T-cell (primary cell): ENCODE measurements around the gene SSR4. TPM values are rescaled to one million over a fixed set of nuclear protein-coding genes. Genes with fewer than 3 reads are reported as not detected.

Experiments used
- ATAC-seq, 4 experiments: fragments of 200-7000 bp in 3 of 4; fragments of 150-1000 bp in 1 of 4; cut with Tn5 transposase; replicated peaks in 1 of 4; 1 replicate in 3 of 4; 2 replicates in 1 of 4; pipeline ENCODE4 v1.10.0; 2021; ENCODE audit warnings: moderate library complexity in 3 of 4, mild to moderate bottlenecking in 2 of 4, moderate number of reproducible peaks in 1 of 4
- CTCF ChIA-PET, 2 donors: fragments of 300-600 bp; sonication (Branson Sonifier 250); formaldehyde crosslinking; loops; one replicate each; lab custom pipeline; 2022; ENCODE audit warnings: antibody characterized with exemption in 2 of 2; lab: Charles Lee
- POLR2A ChIA-PET, 2 donors: fragments of 300-600 bp; sonication (Branson Sonifier 250); formaldehyde crosslinking; loops; one replicate each; lab custom pipeline; 2022; ENCODE audit warnings: antibody characterized with exemption in 2 of 2; lab: Charles Lee
- DNase-seq, 35 experiments: peaks; one replicate each; pipeline versions ENCODE4 v3.0.0 to v3.0.0-alpha.2; 2013 to 2023
- H3K27ac ChIP-seq: one replicate; pipeline ENCODE4 v1.5.1; 2013; ENCODE audit warnings: low read length
- H3K27me3 ChIP-seq, 2 experiments: replicated peaks in 1 of 2; 1 replicate in 1 of 2; 2 replicates in 1 of 2; pipeline versions ENCODE4 v1.6.1 to v1.7.0; 2013; ENCODE audit warnings: low read length in 1 of 2, mixed read lengths in 1 of 2; ENCODE audit not compliant: control insufficient read depth in 2 of 2, insufficient read depth in 2 of 2; ENCODE audit errors: extremely low read depth in 1 of 2
- H3K36me3 ChIP-seq, 2 donors: 1 replicate in 1 of 2; 2 replicates in 1 of 2; pipeline versions ENCODE4 v1.6.1 to v1.7.0; 2013; ENCODE audit warnings: low read length in 1 of 2; ENCODE audit not compliant: control insufficient read depth in 2 of 2, insufficient read depth in 1 of 2; ENCODE audit errors: extremely low read depth in 1 of 2
- H3K4me1 ChIP-seq, 2 experiments: 1 replicate in 1 of 2; 2 replicates in 1 of 2; pipeline versions ENCODE4 v1.6.1 to v1.7.0; 2013; ENCODE audit warnings: low read length in 2 of 2, mixed read lengths in 1 of 2; ENCODE audit not compliant: insufficient read depth in 2 of 2, control insufficient read depth in 1 of 2; ENCODE audit errors: extremely low read depth in 1 of 2
- H3K4me3 ChIP-seq, 2 donors: 1 replicate in 1 of 2; 2 replicates in 1 of 2; pipeline versions ENCODE4 v1.5.1 to v1.7.0; 2013; ENCODE audit warnings: mild to moderate bottlenecking in 2 of 2, low read length in 1 of 2, moderate library complexity in 1 of 2; ENCODE audit not compliant: control insufficient read depth in 1 of 2; ENCODE audit errors: extremely low read depth in 1 of 2
- H3K9me3 ChIP-seq: 2 replicates; pipeline ENCODE4 v1.7.0; 2013
- H3K27ac Mint-ChIP-seq, 2 donors: one replicate each; pipeline ENCODE4 v1.8.0; 2020 to 2021; ENCODE audit warnings: mild to moderate bottlenecking in 2 of 2, mixed read lengths in 2 of 2
- H3K27me3 Mint-ChIP-seq, 2 donors: one replicate each; pipeline ENCODE4 v1.8.0; 2021 to 2022; ENCODE audit warnings: mixed read lengths in 2 of 2
- H3K36me3 Mint-ChIP-seq: one replicate; pipeline ENCODE4 v1.8.0; 2021; ENCODE audit warnings: mixed read lengths
- H3K4me1 Mint-ChIP-seq, 3 donors: one replicate each; pipeline ENCODE4 v1.8.0; 2020 to 2022; ENCODE audit warnings: mixed read lengths in 3 of 3, mild to moderate bottlenecking in 1 of 3
- H3K4me3 Mint-ChIP-seq, 3 donors: one replicate each; pipeline ENCODE4 v1.8.0; 2020 to 2022; ENCODE audit warnings: mild to moderate bottlenecking in 3 of 3, mixed read lengths in 3 of 3, moderate library complexity in 3 of 3
- H3K9me3 Mint-ChIP-seq, 3 donors: one replicate each; pipeline ENCODE4 v1.8.0; 2020 to 2022; ENCODE audit warnings: mixed read lengths in 3 of 3
- WGBS: methylation state at CpG from one replicate; pipeline ENCODE4 v1.1.5; 2013; ENCODE audit warnings: missing lambda C conversion rate; ENCODE audit not compliant: insufficient coverage; 5-methylcytosine and 5-hydroxymethylcytosine counted together
- total RNA-seq, 35 experiments: library from RNA in 6 of 35; stranded (reverse) in 6 of 35; fragments of 120-200 nt in 1 of 35; gene quantifications; one replicate each; pipeline versions ENCODE4 v1.2.1 to v1.2.4 and lab custom pipeline; 2013 to 2026

The SSR4 gene
- total RNA-seq, 5 donors from 2014 or later (not counting 1 experiment from before 2014, with no cell fraction given) = 179 to 221 (median 209) TPM

DNA sequence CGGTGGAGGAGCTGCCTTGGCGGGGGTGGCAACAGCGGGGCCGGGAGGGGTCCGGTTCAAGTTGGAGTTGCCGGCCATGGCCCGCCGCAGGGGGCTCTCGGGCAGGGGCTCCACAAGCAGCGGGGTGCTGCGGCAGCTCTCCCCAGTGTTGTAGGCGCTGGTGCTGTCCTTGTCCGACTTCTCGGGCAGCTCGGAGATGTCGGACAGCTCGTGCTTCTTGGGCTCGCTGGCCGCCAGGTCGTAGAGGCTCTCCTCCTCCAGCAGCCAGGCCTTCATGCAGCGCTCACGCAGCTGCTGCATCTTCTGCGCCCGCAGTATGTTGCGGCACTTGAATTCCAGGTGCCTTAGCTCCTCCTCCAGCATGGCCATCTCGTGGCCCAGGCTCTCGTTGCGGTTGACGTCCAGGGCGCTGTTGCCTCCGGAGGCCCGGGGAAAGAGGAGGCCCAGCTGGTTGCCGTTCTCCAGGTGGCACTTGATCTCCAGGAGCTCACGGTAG lies 9.7 kb downstream of the SSR4 start:
- DNase-seq (no peak), ATAC-seq (no peak)
- WGBS = 98% methylated on average over 15 of the region's 34 CpGs
- Histone ChIP-seq H3K27me3 (no peaks in the 10 kb centered on the region), H3K27ac (no peak overlapping the region), H3K9me3 (no peaks in the 10 kb centered on the region), H3K4me1 (no peaks in the 10 kb centered on the region), H3K4me3 (no peak overlapping the region), H3K36me3 (peaks cover 0 to 2% of the 10 kb centered on the region in 2 donors)
- Mint-ChIP-seq H3K36me3 (no peaks in the 10 kb centered on the region), H3K9me3 (no peaks in the 10 kb centered on the region), H3K27me3 (no peaks in the 10 kb centered on the region), H3K4me3 (no peak overlapping the region), H3K4me1 (no peaks in the 10 kb centered on the region), H3K27ac (no peak overlapping the region)
- CTCF ChIA-PET = no interaction called here
- POLR2A ChIA-PET = no interaction called here

DNA sequence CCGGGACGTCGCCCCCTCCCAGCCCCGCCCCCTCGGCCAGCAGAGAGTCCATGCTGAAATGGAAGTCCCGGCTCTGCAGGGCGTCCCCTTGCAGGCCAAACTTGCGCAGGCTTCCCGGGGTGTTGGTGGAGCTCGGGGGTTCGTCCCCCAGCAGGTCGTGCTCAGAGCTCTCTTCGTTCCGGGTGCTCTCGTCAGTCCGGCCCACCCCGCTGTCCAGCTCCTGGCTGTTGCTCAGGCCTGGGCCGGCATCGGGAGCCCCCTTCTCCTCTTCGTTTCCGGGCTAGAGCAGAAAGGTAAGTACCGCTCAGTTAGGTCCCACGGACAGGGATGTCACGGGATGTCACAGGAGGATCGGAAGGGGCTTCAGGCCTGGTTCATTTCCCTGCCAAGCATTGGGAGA lies 10.2 kb downstream of the SSR4 start:
- Histone ChIP-seq H3K4me3 (no peak overlapping the region), H3K27me3 (no peaks in the 10 kb centered on the region), H3K36me3 (no peaks in the 10 kb centered on the region), H3K27ac (no peak overlapping the region), H3K9me3 (no peaks in the 10 kb centered on the region), H3K4me1 (no peaks in the 10 kb centered on the region)
- ChIA-PET CTCF (no interaction called here), POLR2A (no interaction called here)
- Mint-ChIP-seq H3K4me1 (no peaks in the 10 kb centered on the region), H3K4me3 (no peak overlapping the region), H3K27ac (no peak overlapping the region), H3K9me3 (no peaks in the 10 kb centered on the region), H3K36me3 (no peaks in the 10 kb centered on the region), H3K27me3 (no peaks in the 10 kb centered on the region)
- ATAC-seq (no peak), DNase-seq (no peak)
- 91% methylated on average over 8 of the region's 25 CpGs for WGBS

DNA sequence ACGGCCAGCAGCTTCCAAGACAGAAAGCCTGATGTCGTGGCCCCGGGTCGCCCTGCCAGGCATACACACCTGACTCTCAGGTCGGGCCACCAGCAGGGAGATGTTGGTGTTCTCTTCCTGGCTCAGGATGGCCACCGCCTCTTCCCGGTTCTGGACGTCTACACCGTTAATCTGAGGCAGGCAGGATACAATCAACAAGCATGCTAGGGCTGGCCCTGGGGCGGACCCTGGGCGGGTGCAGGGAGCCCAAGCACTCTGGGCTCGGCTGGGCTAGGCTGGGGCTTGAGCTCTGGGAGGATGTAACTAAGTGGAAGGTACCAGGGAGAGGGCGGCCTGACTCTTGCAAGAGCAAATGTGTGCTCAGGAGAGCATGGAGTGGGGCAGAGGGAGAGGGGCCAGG lies 11.0 kb downstream of the SSR4 start:
- Mint-ChIP-seq H3K9me3 (no peaks in the 10 kb centered on the region), H3K4me1 (no peaks in the 10 kb centered on the region), H3K27me3 (peaks cover 0 to 3% of the 10 kb centered on the region in 2 donors), H3K4me3 (no peak overlapping the region), H3K27ac (no peak overlapping the region), H3K36me3 (no peaks in the 10 kb centered on the region)
- Histone ChIP-seq H3K9me3 (no peaks in the 10 kb centered on the region), H3K4me3 (no peak overlapping the region), H3K27me3 (no peaks in the 10 kb centered on the region), H3K36me3 (no peaks in the 10 kb centered on the region), H3K4me1 (no peaks in the 10 kb centered on the region), H3K27ac (no peak overlapping the region)
- ChIA-PET CTCF (no interaction called here), POLR2A (no interaction called here)
- WGBS = 93% methylated on average over 10 of the region's 13 CpGs
- DNase-seq (no peak), ATAC-seq (no peak)

DNA sequence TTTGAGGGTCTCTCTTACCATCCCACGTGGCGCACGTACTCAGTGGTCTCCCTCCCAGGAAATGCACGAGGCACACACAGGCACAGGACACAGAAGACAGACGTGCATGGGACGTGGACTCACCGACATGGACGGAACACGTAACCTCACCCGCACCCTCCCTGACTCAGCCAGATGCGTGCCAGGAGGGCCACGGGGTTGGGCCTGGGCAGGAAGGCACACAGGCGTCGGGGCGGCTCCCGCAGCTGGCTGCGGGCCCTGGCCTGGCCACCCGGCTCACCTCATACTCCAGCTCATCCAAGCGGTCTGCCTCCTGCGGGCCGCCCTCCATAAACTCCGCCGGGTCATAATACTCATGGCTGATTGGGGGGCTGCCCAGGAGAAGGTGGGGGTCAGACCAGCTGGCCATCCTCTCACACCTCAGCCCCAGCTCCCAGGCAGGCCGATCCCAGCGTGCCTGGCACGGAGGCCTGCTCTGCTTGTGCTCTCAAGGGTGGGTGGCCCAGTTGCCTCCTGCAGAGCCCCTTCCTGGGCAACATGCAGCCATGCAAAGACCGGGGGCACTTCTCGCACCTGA lies 12.6 kb downstream of the SSR4 start:
- Histone ChIP-seq H3K4me1 (no peaks in the 10 kb centered on the region), H3K4me3 (no peak overlapping the region), H3K36me3 (no peaks in the 10 kb centered on the region), H3K27ac (no peak overlapping the region), H3K27me3 (no peaks in the 10 kb centered on the region), H3K9me3 (no peaks in the 10 kb centered on the region)
- DNase-seq = no peak
- POLR2A ChIA-PET = no interaction called here
- Mint-ChIP-seq H3K4me1 (no peaks in the 10 kb centered on the region), H3K27ac (no peak overlapping the region), H3K36me3 (no peaks in the 10 kb centered on the region), H3K27me3 (peaks cover 0 to 11% of the 10 kb centered on the region in 2 donors), H3K9me3 (no peaks in the 10 kb centered on the region), H3K4me3 (no peak overlapping the region)
- 97% methylated on average over 10 of the region's 28 CpGs for WGBS
- ATAC-seq = no peak
- CTCF ChIA-PET = interaction anchor here in 1 of 2 donors (1.0 kb wide), 1 partner anchor 13 kb away, joined by 3 read pairs; no protein-coding TSS in a partner anchor

DNA sequence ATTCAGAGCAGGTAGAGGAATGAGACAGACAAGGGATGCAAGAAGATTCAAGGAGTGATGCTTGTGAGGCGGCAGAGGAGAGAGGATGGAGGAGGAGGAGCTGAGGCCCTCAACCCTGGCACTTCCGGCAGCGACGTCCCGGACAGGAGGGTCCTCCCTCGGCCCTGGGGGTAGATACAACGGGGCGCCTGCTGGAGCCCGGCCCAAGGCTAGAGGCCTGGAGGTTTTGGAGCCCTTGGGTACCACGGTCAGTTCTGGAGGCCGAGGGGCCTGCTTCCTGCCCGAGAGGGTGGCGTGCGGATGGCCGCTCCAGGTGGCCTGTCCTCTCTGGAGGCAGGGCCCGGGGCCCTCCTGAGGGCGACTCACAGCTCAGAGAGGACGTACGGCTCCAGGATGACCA lies 13.5 kb downstream of the SSR4 start:
- Histone ChIP-seq H3K9me3 (no peaks in the 10 kb centered on the region), H3K27me3 (no peaks in the 10 kb centered on the region), H3K27ac (no peak overlapping the region), H3K4me1 (peaks cover 0 to 2% of the 10 kb centered on the region in 2 experiments), H3K4me3 (no peak overlapping the region), H3K36me3 (no peaks in the 10 kb centered on the region)
- POLR2A ChIA-PET = no interaction called here
- 90% methylated on average over 16 of the region's 19 CpGs for WGBS
- Mint-ChIP-seq H3K27ac (no peak overlapping the region), H3K27me3 (peaks cover 0 to 15% of the 10 kb centered on the region in 2 donors), H3K9me3 (no peaks in the 10 kb centered on the region), H3K36me3 (no peaks in the 10 kb centered on the region), H3K4me3 (no peak overlapping the region), H3K4me1 (no peaks in the 10 kb centered on the region)
- no peak for ATAC-seq
- DNase-seq = no peak
- CTCF ChIA-PET = interaction anchor here in 1 of 2 donors (1.0 kb wide), 1 partner anchor 12 kb away, joined by 3 read pairs; no protein-coding TSS in a partner anchor

DNA sequence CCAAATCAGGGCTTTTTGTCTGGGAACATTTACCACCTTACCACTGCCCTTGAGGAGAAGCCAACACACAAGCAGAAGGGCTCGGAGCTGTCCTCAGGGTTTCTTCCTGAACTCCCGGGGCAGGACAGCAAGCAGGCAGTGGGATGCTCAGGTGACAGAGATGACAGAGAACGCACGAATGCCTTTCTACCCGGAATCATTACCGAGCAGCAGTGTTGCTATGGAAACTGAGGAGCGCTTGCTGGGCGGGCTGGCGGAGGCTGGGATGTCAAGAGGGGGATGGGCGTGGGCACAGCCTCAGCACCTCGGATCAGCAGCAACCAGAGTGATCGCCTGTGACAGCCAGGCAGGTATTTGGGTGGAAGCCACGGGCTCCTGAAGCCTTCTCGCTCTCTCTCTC lies 17.8 kb downstream of the SSR4 start:
- no peak overlapping the region for H3K27ac ChIP-seq
- POLR2A ChIA-PET = no interaction called here
- H3K27me3 ChIP-seq = peaks cover 0 to 6% of the 10 kb centered on the region in 2 experiments
- Mint-ChIP-seq H3K4me1 (peaks cover 16 to 18% (median 16%) of the 10 kb centered on the region in 3 donors), H3K27me3 (peaks cover 0 to 29% of the 10 kb centered on the region in 2 donors), H3K9me3 (no peaks in the 10 kb centered on the region), H3K4me3 (no peak overlapping the region), H3K27ac (no peak overlapping the region), H3K36me3 (no peaks in the 10 kb centered on the region)
- no peaks in the 10 kb centered on the region for H3K9me3 ChIP-seq
- H3K36me3 ChIP-seq = no peaks in the 10 kb centered on the region
- H3K4me3 ChIP-seq = no peak overlapping the region
- peaks cover 4 to 21% of the 10 kb centered on the region in 2 experiments for H3K4me1 ChIP-seq
- DNase-seq (no peak), ATAC-seq (no peak)
- WGBS = 92% methylated on average over 5 of the region's 14 CpGs
- CTCF ChIA-PET = no interaction called here
